Vagina (tissue), 2 donors: Measurements from ENCODE around the gene MVK.

ENCODE experiments used
- POLR2AphosphoS5 ChIP-seq, 2 donors: sonication (generic); formaldehyde crosslinking; IDR thresholded peaks; one replicate each; pipeline ENCODE4 v1.9.0; 2017; ENCODE audit warnings: antibody characterized with exemption in 2 of 2, mild to moderate bottlenecking in 2 of 2, low read depth in 1 of 2; ENCODE audit not compliant: insufficient read depth in 1 of 2
- TF ChIP-seq, protein P1 (sequence below), 3 experiments: fragments of 450-650 bp in 2 of 3; fragments of 200-600 bp in 1 of 3; sonication (generic) in 1 of 3; IDR thresholded peaks; one replicate each; pipeline ENCODE4 v1.5.1; 2017 to 2019; ENCODE audit warnings: antibody characterized with exemption in 3 of 3, mild to moderate bottlenecking in 2 of 3, moderate library complexity in 2 of 3

DNA sequence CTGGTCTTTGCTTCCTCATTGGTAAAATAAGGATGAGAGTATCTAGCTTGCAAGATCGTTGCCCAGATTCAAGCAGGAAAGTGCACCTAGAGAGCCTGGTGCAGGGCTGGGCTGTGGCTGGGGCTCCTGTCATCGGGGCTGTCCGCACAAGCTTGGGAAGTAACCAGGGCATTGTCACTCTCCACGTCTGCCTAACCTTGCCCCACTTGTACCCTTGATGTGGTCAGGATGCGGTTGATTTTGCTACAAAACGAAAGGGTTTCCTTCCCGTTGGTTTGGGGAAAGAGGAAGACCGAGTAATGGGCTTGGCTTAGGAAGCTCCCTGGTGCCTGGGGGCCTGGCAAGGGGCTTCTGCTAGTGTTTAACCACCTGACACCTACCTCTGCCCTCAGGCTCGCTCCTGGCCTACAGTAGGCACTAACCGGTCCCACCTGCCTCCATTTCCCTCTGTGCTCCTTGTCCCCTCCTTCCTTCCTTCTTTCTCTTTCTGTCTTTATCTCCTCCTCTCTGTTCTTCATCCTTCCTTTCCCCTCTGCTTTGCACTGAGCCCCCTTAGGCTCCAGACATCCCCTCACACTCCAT lies 21.8 kb downstream of the MVK start:
- TF ChIP-seq, protein P1, sequence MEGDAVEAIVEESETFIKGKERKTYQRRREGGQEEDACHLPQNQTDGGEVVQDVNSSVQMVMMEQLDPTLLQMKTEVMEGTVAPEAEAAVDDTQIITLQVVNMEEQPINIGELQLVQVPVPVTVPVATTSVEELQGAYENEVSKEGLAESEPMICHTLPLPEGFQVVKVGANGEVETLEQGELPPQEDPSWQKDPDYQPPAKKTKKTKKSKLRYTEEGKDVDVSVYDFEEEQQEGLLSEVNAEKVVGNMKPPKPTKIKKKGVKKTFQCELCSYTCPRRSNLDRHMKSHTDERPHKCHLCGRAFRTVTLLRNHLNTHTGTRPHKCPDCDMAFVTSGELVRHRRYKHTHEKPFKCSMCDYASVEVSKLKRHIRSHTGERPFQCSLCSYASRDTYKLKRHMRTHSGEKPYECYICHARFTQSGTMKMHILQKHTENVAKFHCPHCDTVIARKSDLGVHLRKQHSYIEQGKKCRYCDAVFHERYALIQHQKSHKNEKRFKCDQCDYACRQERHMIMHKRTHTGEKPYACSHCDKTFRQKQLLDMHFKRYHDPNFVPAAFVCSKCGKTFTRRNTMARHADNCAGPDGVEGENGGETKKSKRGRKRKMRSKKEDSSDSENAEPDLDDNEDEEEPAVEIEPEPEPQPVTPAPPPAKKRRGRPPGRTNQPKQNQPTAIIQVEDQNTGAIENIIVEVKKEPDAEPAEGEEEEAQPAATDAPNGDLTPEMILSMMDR (IDR thresholded peaks at IDR 0.05): no peak
- no peak for TF ChIP-seq POLR2AphosphoS5 (IDR thresholded peaks at IDR 0.05; ENCODE audit: insufficient read depth in 1 of 2, low read depth in 1 of 2)
